PC-9 (cell line): ENCODE data around the gene NUCB2. TPM values are rescaled to one million over a fixed set of nuclear protein-coding genes. Genes with fewer than 3 reads are reported as not detected.

Source experiments
- BruUV-seq: library from RNA; stranded (reverse); fragments of 400-500 nt; replicated peaks from 2 replicates; lab custom pipeline; 2021; lab: Mats Ljungman, UMichigan
- CTCF ChIA-PET: fragments of 300-600 bp; sonication (Branson Sonifier 250); formaldehyde crosslinking; loops from one replicate; lab custom pipeline; 2022; ENCODE audit warnings: antibody characterized with exemption; lab: Charles Lee
- POLR2A ChIA-PET: fragments of 300-600 bp; sonication (Branson Sonifier 250); formaldehyde crosslinking; loops from one replicate; lab custom pipeline; 2022; ENCODE audit warnings: antibody characterized with exemption; ENCODE audit not compliant: unreplicated experiment; lab: Charles Lee
- DNase-seq, 2 experiments: peaks; one replicate each; pipeline versions ENCODE4 v3.0.0 to v3.0.0-alpha.2; 2015 to 2022; ENCODE audit warnings: mixed read lengths in 1 of 2
- H2AFZ ChIP-seq: fragments of 200-600 bp; sonication (generic); 2 replicates; pipeline ENCODE4 v1.8.1; 2017; ENCODE audit warnings: antibody characterized with exemption
- H3F3A ChIP-seq: fragments of 200-600 bp; sonication (generic); 2 replicates; pipeline ENCODE4 v1.8.1; 2017; ENCODE audit warnings: antibody characterized with exemption, mild to moderate bottlenecking, low read depth; ENCODE audit not compliant: insufficient read depth
- H3K27ac ChIP-seq: fragments of 200-600 bp; sonication (generic); 2 replicates; pipeline ENCODE4 v1.6.1; 2016; ENCODE audit warnings: mixed run types
- H3K27me3 ChIP-seq: fragments of 200-600 bp; sonication (generic); 2 replicates; pipeline ENCODE4 v1.6.1; 2016; ENCODE audit warnings: low read depth, mixed run types; ENCODE audit not compliant: insufficient read depth
- H3K36me3 ChIP-seq: fragments of 200-600 bp; sonication (generic); 2 replicates; pipeline ENCODE4 v1.6.1; 2016; ENCODE audit warnings: low read depth, mixed run types
- H3K4me1 ChIP-seq: fragments of 200-600 bp; sonication (generic); replicated peaks from 2 replicates; pipeline ENCODE4 v1.6.1; 2016; ENCODE audit warnings: mixed run types; ENCODE audit not compliant: insufficient read depth
- H3K4me2 ChIP-seq: fragments of 200-600 bp; sonication (generic); 2 replicates; pipeline ENCODE4 v1.6.1; 2017; ENCODE audit warnings: mixed run types
- H3K4me3 ChIP-seq: fragments of 200-600 bp; sonication (generic); 2 replicates; pipeline ENCODE4 v1.6.1; 2016; ENCODE audit warnings: mixed run types
- H3K79me2 ChIP-seq: fragments of 200-600 bp; sonication (generic); 2 replicates; pipeline ENCODE4 v1.6.1; 2017; ENCODE audit warnings: low read depth, mixed run types
- H3K9me2 ChIP-seq: fragments of 200-600 bp; sonication (generic); 2 replicates; pipeline ENCODE4 v1.8.1; 2017; ENCODE audit warnings: mild to moderate bottlenecking; ENCODE audit not compliant: insufficient read depth
- H3K9me3 ChIP-seq: fragments of 200-600 bp; sonication (generic); 2 replicates; pipeline ENCODE4 v1.8.1; 2016; ENCODE audit warnings: low read depth; ENCODE audit not compliant: insufficient read depth
- H4K20me1 ChIP-seq: fragments of 200-600 bp; sonication (generic); 2 replicates; pipeline ENCODE4 v1.8.1; 2017; ENCODE audit not compliant: insufficient read depth
- EZH2 ChIP-seq: fragments of 200-600 bp; sonication (generic); IDR thresholded peaks from 2 replicates; pipeline ENCODE4 v1.8.0; 2017; ENCODE audit warnings: antibody characterized with exemption, low read depth
- intact Hi-C: fragments of 100-400 bp; cut with micrococcal nuclease; formaldehyde crosslinking; loops from one replicate; pipeline ENCODE4 v1.10.0; 2022; ENCODE audit not compliant: unreplicated experiment
- total RNA-seq: library from RNA; stranded (reverse); gene quantifications from 2 replicates; pipeline ENCODE4 v1.2.3, GENCODE V29; 2021
- TF ChIP-seq, protein P1 (sequence below): fragments of 200-600 bp; sonication (generic); conservative IDR thresholded peaks from 2 replicates; pipeline ENCODE4 v1.6.1; 2017; ENCODE audit warnings: mixed run types, antibody characterized with exemption, mild to moderate bottlenecking, moderate library complexity

NUCB2 gene
- total RNA-seq, 1 experiment from 2014 or later = 29.7 TPM

DNA sequence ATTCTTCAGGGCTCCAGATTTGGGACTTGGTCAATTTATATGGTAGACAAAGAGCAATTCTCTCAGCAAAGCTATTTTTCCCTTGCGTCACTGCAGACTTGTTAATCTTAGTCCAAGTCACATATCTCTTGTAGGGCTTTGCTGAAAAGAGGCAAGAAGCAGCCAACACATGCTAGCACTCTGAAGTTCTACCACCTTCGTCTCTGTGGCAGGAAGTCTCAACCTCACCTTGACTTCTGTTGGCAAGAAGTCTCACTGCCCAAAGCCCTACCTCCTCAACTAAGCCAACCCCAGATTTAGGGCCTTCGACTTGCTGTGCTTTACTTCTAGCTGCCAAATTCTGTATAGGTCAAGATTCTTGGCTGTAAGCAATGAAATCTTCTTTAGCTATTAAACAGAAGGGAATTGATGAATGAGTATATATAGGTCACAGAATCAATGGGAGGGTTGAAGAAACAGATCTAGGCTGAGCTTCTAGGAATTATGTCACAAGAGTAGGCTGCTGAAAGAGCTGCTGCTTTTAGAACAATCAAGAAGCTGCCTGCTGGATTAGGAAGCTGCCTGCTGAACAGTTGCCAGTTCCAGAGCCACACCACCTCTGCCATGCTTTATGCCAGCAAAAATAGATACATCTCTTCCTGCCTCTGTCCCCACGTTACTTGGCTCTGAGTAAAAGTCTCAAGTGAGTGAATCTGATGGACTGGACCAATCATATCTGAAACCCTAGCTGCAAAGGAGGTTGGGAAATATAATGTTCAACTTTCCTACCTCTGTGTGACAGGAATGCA lies 57.5 kb downstream of the NUCB2 start:
- no peaks in the 10 kb centered on the region for H4K20me1 ChIP-seq
- BruUV-seq = no TSS peak
- POLR2A ChIA-PET = no interaction called here
- H3K4me3 ChIP-seq = no peak overlapping the region
- CTCF ChIA-PET = no interaction called here
- no peaks in the 10 kb centered on the region for H3K9me3 ChIP-seq
- no peaks in the 10 kb centered on the region for H3K9me2 ChIP-seq
- no peaks in the 10 kb centered on the region for H3K4me1 ChIP-seq
- H3F3A ChIP-seq = no peaks in the 10 kb centered on the region
- no peak overlapping the region for H3K4me2 ChIP-seq
- no peak for TF ChIP-seq EZH2
- TF ChIP-seq, protein P1, sequence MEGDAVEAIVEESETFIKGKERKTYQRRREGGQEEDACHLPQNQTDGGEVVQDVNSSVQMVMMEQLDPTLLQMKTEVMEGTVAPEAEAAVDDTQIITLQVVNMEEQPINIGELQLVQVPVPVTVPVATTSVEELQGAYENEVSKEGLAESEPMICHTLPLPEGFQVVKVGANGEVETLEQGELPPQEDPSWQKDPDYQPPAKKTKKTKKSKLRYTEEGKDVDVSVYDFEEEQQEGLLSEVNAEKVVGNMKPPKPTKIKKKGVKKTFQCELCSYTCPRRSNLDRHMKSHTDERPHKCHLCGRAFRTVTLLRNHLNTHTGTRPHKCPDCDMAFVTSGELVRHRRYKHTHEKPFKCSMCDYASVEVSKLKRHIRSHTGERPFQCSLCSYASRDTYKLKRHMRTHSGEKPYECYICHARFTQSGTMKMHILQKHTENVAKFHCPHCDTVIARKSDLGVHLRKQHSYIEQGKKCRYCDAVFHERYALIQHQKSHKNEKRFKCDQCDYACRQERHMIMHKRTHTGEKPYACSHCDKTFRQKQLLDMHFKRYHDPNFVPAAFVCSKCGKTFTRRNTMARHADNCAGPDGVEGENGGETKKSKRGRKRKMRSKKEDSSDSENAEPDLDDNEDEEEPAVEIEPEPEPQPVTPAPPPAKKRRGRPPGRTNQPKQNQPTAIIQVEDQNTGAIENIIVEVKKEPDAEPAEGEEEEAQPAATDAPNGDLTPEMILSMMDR = no peak
- H3K79me2 ChIP-seq = no peaks in the 10 kb centered on the region
- no peaks in the 10 kb centered on the region for H3K27me3 ChIP-seq
- H2AFZ ChIP-seq = no peak overlapping the region
- no peaks in the 10 kb centered on the region for H3K36me3 ChIP-seq
- H3K27ac ChIP-seq = no peak overlapping the region
- intact Hi-C loops = no loop called here
- DNase-seq = no peak

DNA sequence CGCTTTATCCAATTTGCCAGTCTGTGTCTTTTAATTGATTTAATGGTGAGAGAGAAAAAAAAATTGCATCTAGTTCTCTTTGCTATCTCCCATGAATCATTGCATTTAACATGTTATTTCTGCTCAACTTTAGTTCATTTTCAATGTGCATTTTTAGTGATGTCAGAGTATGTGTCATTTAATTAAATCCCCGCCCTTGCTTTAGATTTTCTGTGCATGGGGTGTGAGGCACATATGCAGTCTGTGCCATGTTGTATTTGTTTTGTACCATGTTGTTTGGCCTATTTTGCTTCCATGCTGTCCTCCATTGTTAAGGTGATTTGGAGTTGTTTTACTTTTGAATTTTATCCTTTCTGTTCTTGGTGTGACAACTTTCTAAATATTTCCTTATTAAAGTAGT lies 66.7 kb downstream of the NUCB2 start:
- H3K27ac ChIP-seq = no peak overlapping the region
- POLR2A ChIA-PET = interaction anchor here (0.6 kb wide), 1 partner anchor 174 kb away, joined by 3 read pairs; no protein-coding TSS in a partner anchor
- no peak overlapping the region for H3K4me3 ChIP-seq

DNA sequence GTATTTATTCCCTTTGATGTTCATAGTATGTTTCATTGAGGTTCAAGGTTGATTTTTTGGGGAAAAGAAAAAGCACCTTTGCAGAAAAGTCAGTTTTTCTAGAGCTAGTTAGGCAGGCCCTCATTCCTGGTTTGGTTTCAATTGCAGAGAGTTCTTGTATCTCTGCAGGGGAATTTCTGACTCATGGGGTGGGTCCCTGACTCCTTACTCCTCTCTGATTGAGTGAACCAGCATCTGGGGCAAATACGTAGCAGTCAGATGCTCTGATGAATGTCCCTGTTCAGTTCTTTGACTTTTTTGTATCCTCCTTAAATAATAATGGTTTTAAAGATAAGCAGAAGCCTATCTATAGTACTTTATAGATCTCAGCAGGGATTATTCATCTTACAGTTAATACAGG lies 67.4 kb downstream of the NUCB2 start:
- no peaks in the 10 kb centered on the region for H3K9me3 ChIP-seq
- H3K9me2 ChIP-seq = no peaks in the 10 kb centered on the region
- no peak overlapping the region for H2AFZ ChIP-seq
- no peaks in the 10 kb centered on the region for H3K27me3 ChIP-seq
- no peak overlapping the region for H3K4me3 ChIP-seq
- CTCF ChIA-PET = no interaction called here
- H3K36me3 ChIP-seq = no peaks in the 10 kb centered on the region
- TF ChIP-seq, protein P1 = no peak
- POLR2A ChIA-PET = interaction anchor here (0.6 kb wide), 1 partner anchor 175 kb away, joined by 3 read pairs; no protein-coding TSS in a partner anchor
- H3K4me1 ChIP-seq = no peaks in the 10 kb centered on the region
- no peak overlapping the region for H3K27ac ChIP-seq
- no peaks in the 10 kb centered on the region for H3K79me2 ChIP-seq
- H3K4me2 ChIP-seq = no peak overlapping the region
- no peak for DNase-seq
- H3F3A ChIP-seq = no peaks in the 10 kb centered on the region
- intact Hi-C loops = no loop called here
- H4K20me1 ChIP-seq = no peaks in the 10 kb centered on the region
- BruUV-seq = no TSS peak

More for the DNA sequence above, 66.7 kb downstream of the NUCB2 start:
- no peaks in the 10 kb centered on the region for H3K36me3 ChIP-seq
- no peak overlapping the region for H3K4me2 ChIP-seq
- TF ChIP-seq, protein P1 = no peak
- TF ChIP-seq EZH2 = no peak
- no peak for DNase-seq
- intact Hi-C loops = no loop called here
- no peaks in the 10 kb centered on the region for H3K4me1 ChIP-seq
- H3F3A ChIP-seq = no peaks in the 10 kb centered on the region
- H3K27me3 ChIP-seq = no peaks in the 10 kb centered on the region
- no peak overlapping the region for H2AFZ ChIP-seq
- no peaks in the 10 kb centered on the region for H4K20me1 ChIP-seq
- no peaks in the 10 kb centered on the region for H3K9me3 ChIP-seq
- no peaks in the 10 kb centered on the region for H3K79me2 ChIP-seq
- CTCF ChIA-PET = no interaction called here
- no TSS peak for BruUV-seq
- H3K9me2 ChIP-seq = no peaks in the 10 kb centered on the region
